HepG2 (cell line): ENCODE measurements around the gene ADAMTS16. TPM values are rescaled to one million over a fixed set of nuclear protein-coding genes. Genes with fewer than 3 reads are reported as not detected.

ENCODE experiments used
- ATAC-seq: fragments of 200-7000 bp; cut with Tn5 transposase; 3 replicates; pipeline ENCODE4 v1.9.1; 2020; ENCODE audit warnings: mild to moderate bottlenecking, moderate library complexity
- BruUV-seq: library from RNA; stranded (reverse); fragments of 400-500 nt; replicated peaks from 2 replicates; lab custom pipeline; 2021; lab: Mats Ljungman, UMichigan
- CTCF ChIA-PET: fragments of 300-600 bp; formaldehyde crosslinking; extraction: SDS; loops from one replicate; lab custom pipeline; 2021; ENCODE audit warnings: low total read pairs, inconsistent platforms, low intra/inter-chr PET ratio; lab: Yijun Ruan, JAX
- POLR2A ChIA-PET: fragments of 350-600 bp; sonication (Branson Sonifier 250); formaldehyde crosslinking; loops from one replicate; lab custom pipeline; 2020; ENCODE audit warnings: antibody characterized with exemption, inconsistent platforms; lab: Yijun Ruan, JAX
- DNase-seq: peaks from one replicate; pipeline ENCODE4 v3.0.0-alpha.2; 2015; ENCODE audit warnings: low spot score
- FAIRE-seq: peaks from 3 replicates; lab custom pipeline; 2011; peaks lifted over from hg19 to GRCh38; lab: Jason Lieb, UNC
- H2AFZ ChIP-seq: one replicate; pipeline ENCODE4 v1.6.1; 2011; ENCODE audit warnings: low read length, inconsistent platforms
- H3K27ac ChIP-seq: fragments of 300-600 bp; 3 replicates; pipeline ENCODE4 v1.8.0; 2011; ENCODE audit warnings: mixed run types, mild to moderate bottlenecking, mixed read lengths, low read length, inconsistent platforms; ENCODE audit not compliant: insufficient read depth; ENCODE audit errors: extremely low read length
- H3K27me3 ChIP-seq, 2 experiments: fragments of 200-600 bp in 1 of 2; 2 replicates in 1 of 2; 3 replicates in 1 of 2; pipeline versions ENCODE4 v1.6.0 to v1.8.0; 2011; ENCODE audit warnings: low read length in 2 of 2, mild to moderate bottlenecking in 2 of 2, moderate library complexity in 2 of 2, inconsistent platforms in 1 of 2; ENCODE audit not compliant: insufficient read depth in 2 of 2, control insufficient read depth in 1 of 2
- H3K36me3 ChIP-seq, 2 experiments: fragments of 200-600 bp in 1 of 2; replicated peaks in 1 of 2; 2 replicates in 1 of 2; 3 replicates in 1 of 2; pipeline versions ENCODE4 v1.5.1 to v1.8.0; 2011; ENCODE audit warnings: low read length in 2 of 2, inconsistent platforms in 1 of 2; ENCODE audit not compliant: insufficient read depth in 2 of 2, control insufficient read depth in 1 of 2
- H3K4me1 ChIP-seq: 2 replicates; pipeline ENCODE4 v1.5.1; 2012; ENCODE audit warnings: low read length, inconsistent platforms; ENCODE audit not compliant: insufficient read depth
- H3K4me2 ChIP-seq: 2 replicates; pipeline ENCODE4 v1.6.0; 2011; ENCODE audit warnings: low read depth, low read length, inconsistent platforms
- H3K4me3 ChIP-seq, 3 experiments: fragments of 200-600 bp in 1 of 3; sonication (generic), shearing (Covaris generic) in 1 of 3; replicated peaks in 1 of 3; 2 replicates each; pipeline ENCODE4 v1.5.1; 2011 to 2016; ENCODE audit warnings: low read length in 3 of 3, inconsistent platforms in 2 of 3, low read depth in 2 of 3, mild to moderate bottlenecking in 2 of 3, control low read depth in 1 of 3, mixed read lengths in 1 of 3; ENCODE audit not compliant: insufficient read depth in 1 of 3
- H3K79me2 ChIP-seq: one replicate; pipeline ENCODE4 v1.6.1; 2011; ENCODE audit warnings: low read length, inconsistent platforms; ENCODE audit not compliant: insufficient read depth
- H3K9ac ChIP-seq: 2 replicates; pipeline ENCODE4 v1.6.0; 2011; ENCODE audit warnings: mild to moderate bottlenecking, low read depth, low read length, inconsistent platforms; ENCODE audit not compliant: insufficient read depth
- H3K9me3 ChIP-seq: 2 replicates; pipeline ENCODE4 v1.5.1; 2012; ENCODE audit warnings: mild to moderate bottlenecking, low read length
- H4K20me1 ChIP-seq: 2 replicates; pipeline ENCODE4 v1.6.0; 2011; ENCODE audit warnings: inconsistent platforms, mild to moderate bottlenecking, low read length, moderate library complexity; ENCODE audit not compliant: insufficient read depth
- ETV6 ChIP-seq: sonication (generic); formaldehyde crosslinking; conservative IDR thresholded peaks from 2 replicates; pipeline ENCODE4 v1.4.0; 2020; ENCODE audit warnings: missing genetic modification reagents
- HNF4A ChIP-seq: sonication (generic); formaldehyde crosslinking; IDR thresholded peaks from 2 replicates; pipeline ENCODE4 v1.4.0; 2020; ENCODE audit warnings: missing genetic modification reagents
- HNF4G ChIP-seq, 2 experiments: sonication (generic) in 1 of 2; formaldehyde crosslinking in 1 of 2; IDR thresholded peaks; 2 replicates each; pipeline versions ENCODE4 v1.4.0 to v1.6.1; 2011 to 2020; ENCODE audit warnings: borderline replicate concordance in 2 of 2, low read depth in 2 of 2, mild to moderate bottlenecking in 2 of 2, low read length in 1 of 2, missing genetic modification reagents in 1 of 2, moderate library complexity in 1 of 2
- IRF1 ChIP-seq: sonication (generic); formaldehyde crosslinking; IDR thresholded peaks from 2 replicates; pipeline ENCODE4 v1.4.0; 2020; ENCODE audit warnings: low read depth, mild to moderate bottlenecking, missing genetic modification reagents
- IRX3 ChIP-seq: sonication (generic); formaldehyde crosslinking; IDR thresholded peaks from 2 replicates; pipeline ENCODE4 v1.8.1; 2023; ENCODE audit warnings: mild to moderate bottlenecking, low read depth, missing genetic modification reagents, borderline replicate concordance
- KAT8 ChIP-seq: IDR thresholded peaks from 2 replicates; pipeline ENCODE4 v1.6.1; 2016; ENCODE audit warnings: missing genetic modification reagents, missing compliant biosample characterization
- KDM1A ChIP-seq: IDR thresholded peaks from 2 replicates; pipeline ENCODE4 v1.6.1; 2016; ENCODE audit warnings: missing compliant biosample characterization
- NFIB ChIP-seq: sonication (generic); formaldehyde crosslinking; IDR thresholded peaks from 2 replicates; pipeline ENCODE4 v1.9.0; 2021; ENCODE audit warnings: missing genetic modification reagents, mild to moderate bottlenecking, borderline replicate concordance
- PHF20 ChIP-seq: sonication (generic); formaldehyde crosslinking; IDR thresholded peaks from 2 replicates; pipeline ENCODE4 v1.5.0; 2020; ENCODE audit warnings: mild to moderate bottlenecking, missing genetic modification reagents
- SOX6 ChIP-seq, 2 experiments: fragments of 450-650 bp in 1 of 2; sonication (generic) in 1 of 2; formaldehyde crosslinking in 1 of 2; IDR thresholded peaks; 2 replicates each; pipeline versions ENCODE4 v1.4.0 to v1.6.1; 2017 to 2020; ENCODE audit warnings: antibody characterized with exemption in 1 of 2, mild to moderate bottlenecking in 1 of 2, missing genetic modification reagents in 1 of 2
- WIZ ChIP-seq: sonication (generic); formaldehyde crosslinking; IDR thresholded peaks from 2 replicates; pipeline ENCODE4 v1.5.1; 2020; ENCODE audit warnings: mild to moderate bottlenecking, missing genetic modification reagents
- ZBED4 ChIP-seq: sonication (generic); formaldehyde crosslinking; IDR thresholded peaks from 2 replicates; pipeline ENCODE4 v1.4.0; 2020; ENCODE audit warnings: missing genetic modification reagents, borderline replicate concordance
- ZNF33A ChIP-seq: sonication (generic); formaldehyde crosslinking; IDR thresholded peaks from 2 replicates; pipeline ENCODE4 v1.5.1; 2020; ENCODE audit warnings: missing genetic modification reagents, mild to moderate bottlenecking, moderate library complexity, borderline replicate concordance
- ZNF446 ChIP-seq: sonication (generic); formaldehyde crosslinking; IDR thresholded peaks from 2 replicates; pipeline ENCODE4 v1.5.0; 2020; ENCODE audit warnings: mild to moderate bottlenecking, missing genetic modification reagents
- ZNF569 ChIP-seq: sonication (generic); formaldehyde crosslinking; IDR thresholded peaks from 2 replicates; pipeline ENCODE4 v1.5.0; 2020; ENCODE audit warnings: mild to moderate bottlenecking, missing genetic modification reagents, moderate library complexity, borderline replicate concordance
- ZNF691 ChIP-seq: sonication (generic); formaldehyde crosslinking; IDR thresholded peaks from 2 replicates; pipeline ENCODE4 v1.4.0; 2020; ENCODE audit warnings: missing genetic modification reagents, low read depth, mild to moderate bottlenecking, borderline replicate concordance
- ZSCAN21 ChIP-seq: sonication (generic); formaldehyde crosslinking; IDR thresholded peaks from 2 replicates; pipeline ENCODE4 v1.8.0; 2022; ENCODE audit warnings: mild to moderate bottlenecking, missing genetic modification reagents, moderate library complexity, borderline replicate concordance
- WGBS: methylation state at CpG from one replicate; pipeline ENCODE4 v1.1.6; 2017; ENCODE audit warnings: low lambda C conversion rate; 5-methylcytosine and 5-hydroxymethylcytosine counted together
- in situ Hi-C: cut with HindIII; loops from 2 replicates; pipeline ENCODE4 v1.10.0; 2017; ENCODE audit warnings: low pct_unique_long_range_greater_than_20kb; ENCODE audit not compliant: extremely low pct_ligation_motif_present
- intact Hi-C: fragments of 100-400 bp; cut with micrococcal nuclease; formaldehyde crosslinking; loops from one replicate; pipeline ENCODE4 v1.10.0; 2022; ENCODE audit not compliant: unreplicated experiment
- polyA plus RNA-seq, 8 experiments: library from polyadenylated mRNA; depleted of rRNA in 3 of 8; stranded (reverse) in 7 of 8; unstranded in 1 of 8; fragments of >200 nt; fragmentation: Illumina TruSeq in 4 of 8; extraction: Trizol in 4 of 8; gene quantifications; 2 replicates each; pipeline versions ENCODE4 v1.2.1 to v1.2.3, GENCODE V29; 2011 to 2016; ENCODE audit warnings: low read depth in 4 of 8, missing spikeins in 1 of 8, mixed read lengths in 1 of 8; ENCODE audit not compliant: insufficient read depth in 1 of 8
- total RNA-seq, 5 experiments: library from RNA; depleted of rRNA; stranded (reverse); fragments of >200 nt; fragmentation: Illumina TruSeq; extraction: Trizol; gene quantifications; 2 replicates each; pipeline ENCODE4 v1.2.3, GENCODE V29; 2016; ENCODE audit warnings: low read depth in 1 of 5

ADAMTS16 gene
- total and polyA plus RNA-seq, 2 of the 13 experiments (the other 11 are each of a cell fraction or from before 2014, with no cell fraction given): 0.02 to 0.03 TPM

- Histone ChIP-seq H3K27me3 (peaks cover 0 to 12% of the 10 kb centered on the region in 2 experiments; a peak in 3 of 5 replicates), H3K9ac (no peak overlapping the region), H3K4me1 (peaks cover 32% of the 10 kb centered on the region), H3K4me2 (no peak overlapping the region), H3K79me2 (no peaks in the 10 kb centered on the region), H3K27ac (no peak overlapping the region), H2AFZ (no peak overlapping the region), H3K9me3 (no peaks in the 10 kb centered on the region), H3K36me3 (no peaks in the 10 kb centered on the region), H4K20me1 (no peaks in the 10 kb centered on the region), H3K4me3 (no peak overlapping the region)
- in situ Hi-C loops: loop anchor here (10.0 to 25.0 kb wide), 2 partner anchors 265 to 273 kb away; partner anchors contain the start of gene ICE1
- intact Hi-C loops: no loop called here
- ATAC-seq (no peak), FAIRE-seq (no peak), DNase-seq (no peak)
- BruUV-seq: no TSS peak
- POLR2A ChIA-PET: no interaction called here
- CTCF ChIA-PET: no interaction called here
- WGBS: 95% methylated on average over 13 of the region's 39 CpGs
- TF ChIP-seq NFIB (CRISPR knock-in tag) (no peak), IRF1 (CRISPR knock-in tag) (no peak), ZBED4 (CRISPR knock-in tag) (no peak), PHF20 (CRISPR knock-in tag) (no peak), KAT8 (CRISPR knock-in tag) (no peak), WIZ (no peak), ETV6 (CRISPR knock-in tag) (no peak), ZNF691 (no peak), HNF4A (CRISPR knock-in tag) (no peak), IRX3 (CRISPR knock-in tag) (no peak), ZNF33A (CRISPR knock-in tag) (no peak), KDM1A (CRISPR knock-in tag) (no peak), ZNF446 (CRISPR knock-in tag) (no peak), ZNF569 (CRISPR knock-in tag) (no peak), ZSCAN21 (CRISPR knock-in tag) (no peak), SOX6 (IDR thresholded peaks at IDR 0.05) (no peak), SOX6 (CRISPR knock-in tag; IDR thresholded peaks at IDR 0.05) (no peak), HNF4G (IDR thresholded peaks at IDR 0.05; ENCODE audit: borderline replicate concordance, low read depth, low read length) (no peak), HNF4G (CRISPR knock-in tag; IDR thresholded peaks at IDR 0.05; ENCODE audit: borderline replicate concordance, low read depth) (no peak)
These were observed 774 bp upstream of the ADAMTS16 start for GRCh38 chr5:5139336-5139776.
